HK-2 (cell line): ENCODE data around the gene PCNX2.
"Not testable (repeated sequence)": the region's sequence is repeated elsewhere in the genome, so short reads cannot be mapped to it uniquely, and the experiment has no call there.

Experiments used
- DNase-seq: peaks from one replicate; pipeline ENCODE4 v3.0.0-alpha.2; 2018; ENCODE audit not compliant: unreplicated experiment

Gene PCNX2

DNA sequence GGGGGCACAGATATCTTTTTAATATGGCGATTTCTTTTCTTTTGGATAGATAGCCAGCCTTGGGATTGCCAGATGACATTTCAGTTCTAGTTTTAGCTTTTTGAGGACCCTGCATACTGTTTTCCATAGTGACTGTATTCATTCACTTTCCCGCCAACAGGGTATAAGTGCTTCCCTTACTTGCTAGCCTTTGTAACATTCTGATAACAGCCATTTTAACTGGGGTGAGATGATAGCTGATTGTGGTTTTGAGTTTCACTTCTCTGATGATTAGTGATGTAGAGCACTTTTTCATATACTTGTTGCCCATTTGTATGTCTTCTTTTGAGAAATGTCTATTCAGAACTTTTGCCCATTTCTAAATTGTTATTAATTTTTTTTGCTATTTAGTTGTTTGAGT lies 193.2 kb downstream of the PCNX2 start:
- DNase-seq: no peak

DNA sequence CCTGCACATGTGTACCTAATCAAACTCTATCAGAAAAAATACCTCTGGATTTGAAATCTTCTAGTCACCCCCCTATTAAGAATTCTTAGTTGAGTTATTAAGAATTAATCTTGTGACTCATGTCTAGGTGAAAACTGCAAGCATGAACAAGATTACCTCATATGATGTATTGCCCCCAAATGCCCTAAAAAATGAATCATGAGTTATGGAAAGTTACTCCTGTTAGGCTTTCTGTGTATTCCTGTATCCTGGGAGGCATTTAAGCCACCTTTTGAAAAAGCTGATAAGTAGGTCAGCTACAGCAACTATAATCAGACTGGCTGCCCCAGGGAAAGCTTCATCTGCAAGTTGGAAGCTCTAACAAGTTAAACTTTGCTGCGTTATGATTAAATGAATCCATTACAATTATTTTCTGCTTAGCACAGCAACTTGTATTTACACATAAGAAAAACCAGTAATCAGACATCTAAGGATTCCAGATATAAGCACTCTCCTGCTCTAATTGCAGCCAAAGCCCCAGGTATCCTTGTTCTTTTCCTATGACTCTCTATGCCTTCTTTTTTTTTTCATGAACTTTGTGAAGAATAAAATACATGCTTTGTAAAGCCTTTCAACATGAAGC lies 197.5 kb downstream of the PCNX2 start:
- DNase-seq: no peak

DNA sequence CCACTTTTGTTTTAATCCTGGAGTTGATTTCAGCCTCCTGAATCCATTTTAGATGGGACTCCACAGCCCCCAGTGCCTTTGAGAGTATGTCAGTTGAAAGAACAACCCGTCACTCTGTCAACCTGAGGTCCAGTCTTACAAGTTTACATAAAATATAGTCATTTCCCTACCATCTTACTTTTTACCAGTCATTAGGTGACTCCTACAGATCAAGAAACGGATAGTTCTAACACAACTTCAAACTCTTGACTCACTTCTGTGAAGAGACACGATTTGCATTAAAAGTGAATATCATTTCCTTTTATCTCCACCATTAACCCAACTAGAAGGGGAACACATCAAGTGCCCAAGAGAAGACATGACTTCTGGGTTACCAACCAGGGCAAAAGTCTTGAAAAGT lies 198.0 kb downstream of the PCNX2 start:
- no peak for DNase-seq

DNA sequence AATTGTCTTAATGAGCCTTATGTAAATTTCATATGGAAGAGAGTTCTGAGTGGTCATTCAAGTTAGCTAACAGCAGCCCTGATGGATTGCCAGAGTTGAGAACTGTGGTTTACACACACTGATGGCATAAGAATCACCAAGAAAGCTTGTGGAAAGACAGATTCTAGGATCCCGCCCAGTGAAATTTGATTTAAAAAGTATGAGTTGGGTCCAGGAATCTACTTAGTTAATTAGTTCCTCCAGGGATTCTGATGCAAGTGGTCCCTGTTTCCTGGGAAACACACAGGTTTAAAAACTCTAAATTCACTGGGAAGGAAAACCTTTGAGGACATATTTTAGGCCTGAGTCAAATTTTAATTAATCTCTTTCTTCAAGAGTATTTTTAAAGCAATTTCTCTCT lies 200.8 kb downstream of the PCNX2 start:
- no peak for DNase-seq

DNA sequence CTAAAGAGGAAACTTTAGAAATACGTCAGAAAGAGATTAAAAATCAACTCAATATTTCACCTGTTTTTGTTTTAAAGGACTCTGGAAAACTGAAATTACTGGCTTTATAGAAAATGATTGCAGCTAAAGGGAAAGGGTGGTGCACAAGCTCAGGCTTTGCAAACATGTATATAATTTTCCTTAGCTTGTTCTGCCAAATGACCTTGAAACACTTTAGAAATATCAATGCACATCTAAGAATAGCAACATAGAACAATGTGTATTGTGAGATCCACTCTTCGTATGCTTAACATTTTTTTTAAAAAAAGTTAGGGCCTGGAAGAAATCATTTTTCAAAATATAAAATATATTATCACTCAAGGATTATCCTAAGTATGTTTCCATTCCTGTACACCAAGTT lies 201.3 kb downstream of the PCNX2 start:
- DNase-seq: no peak

DNA sequence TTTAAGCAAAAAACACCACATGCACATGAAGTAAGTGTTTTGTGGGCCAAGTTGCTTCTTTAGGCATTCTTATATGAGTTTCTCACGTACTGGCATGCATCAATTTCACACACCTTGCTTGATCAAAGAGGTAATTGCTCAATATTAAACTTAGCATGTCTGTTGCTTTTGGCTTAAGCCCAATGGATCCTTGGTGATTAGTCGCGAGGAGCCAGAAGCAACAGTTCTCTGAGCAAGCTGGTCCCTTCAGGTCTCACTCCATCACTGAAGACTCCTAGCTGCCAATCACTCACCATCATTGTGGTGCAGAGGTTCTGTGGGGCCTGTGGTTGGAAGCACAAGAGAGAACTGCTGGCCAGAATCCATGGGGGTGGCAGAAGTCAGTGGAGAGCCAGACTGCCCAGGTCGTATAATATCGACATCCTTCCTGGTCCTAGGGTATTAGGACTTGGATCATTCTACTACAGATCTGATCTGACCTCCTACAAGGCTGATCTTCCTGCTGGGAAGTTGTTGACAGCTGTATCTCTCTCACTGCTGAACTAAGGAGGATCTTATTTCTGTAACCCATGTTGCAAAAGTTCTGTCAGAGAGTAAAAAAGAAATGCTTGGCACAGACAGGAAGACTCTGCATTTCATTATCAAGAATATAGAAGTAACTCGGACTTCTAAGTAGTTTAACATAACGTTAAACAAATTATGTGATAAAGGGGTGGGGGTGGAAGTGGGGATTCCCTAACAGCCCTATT lies 204.6 kb downstream of the PCNX2 start:
- no peak for DNase-seq

DNA sequence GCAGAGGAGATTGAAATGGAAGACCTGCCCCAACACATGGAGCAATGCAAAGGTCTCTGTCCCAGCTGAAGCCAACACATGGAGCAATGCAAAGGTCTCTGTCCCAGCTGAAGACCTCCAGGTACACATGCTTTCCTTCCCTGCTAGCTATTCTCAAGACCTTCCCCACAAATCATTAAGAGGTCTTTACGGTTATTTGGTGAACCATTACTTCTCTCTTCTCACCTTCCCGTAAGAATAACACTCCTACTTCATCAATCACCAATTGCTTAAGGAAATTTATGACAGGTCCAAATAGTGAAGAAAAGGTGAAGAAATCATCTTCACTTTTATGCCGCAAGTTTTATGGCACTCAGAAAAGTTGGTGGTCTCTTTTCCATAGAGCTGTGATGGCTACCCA lies 206.3 kb downstream of the PCNX2 start:
- DNase-seq: no peak

DNA sequence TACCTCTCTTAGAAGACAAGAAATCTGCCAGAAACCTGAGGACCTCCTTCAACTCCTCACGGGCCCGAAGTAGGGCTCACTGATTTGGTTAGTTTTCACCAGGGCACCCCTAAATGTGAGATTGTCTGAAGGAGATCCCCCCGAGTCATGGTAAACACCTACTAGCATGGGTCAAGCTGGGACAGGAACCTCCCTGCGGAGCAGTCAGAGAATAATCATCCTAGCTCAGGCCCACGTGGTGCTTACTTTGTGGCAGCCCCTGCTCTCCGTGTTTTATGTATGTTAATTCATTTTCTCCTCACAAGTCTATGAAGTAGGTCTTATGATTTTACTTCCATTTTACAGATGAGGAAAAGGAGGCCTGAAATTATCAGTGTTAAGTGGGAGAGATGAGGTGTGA lies 206.9 kb downstream of the PCNX2 start:
- DNase-seq: no peak

DNA sequence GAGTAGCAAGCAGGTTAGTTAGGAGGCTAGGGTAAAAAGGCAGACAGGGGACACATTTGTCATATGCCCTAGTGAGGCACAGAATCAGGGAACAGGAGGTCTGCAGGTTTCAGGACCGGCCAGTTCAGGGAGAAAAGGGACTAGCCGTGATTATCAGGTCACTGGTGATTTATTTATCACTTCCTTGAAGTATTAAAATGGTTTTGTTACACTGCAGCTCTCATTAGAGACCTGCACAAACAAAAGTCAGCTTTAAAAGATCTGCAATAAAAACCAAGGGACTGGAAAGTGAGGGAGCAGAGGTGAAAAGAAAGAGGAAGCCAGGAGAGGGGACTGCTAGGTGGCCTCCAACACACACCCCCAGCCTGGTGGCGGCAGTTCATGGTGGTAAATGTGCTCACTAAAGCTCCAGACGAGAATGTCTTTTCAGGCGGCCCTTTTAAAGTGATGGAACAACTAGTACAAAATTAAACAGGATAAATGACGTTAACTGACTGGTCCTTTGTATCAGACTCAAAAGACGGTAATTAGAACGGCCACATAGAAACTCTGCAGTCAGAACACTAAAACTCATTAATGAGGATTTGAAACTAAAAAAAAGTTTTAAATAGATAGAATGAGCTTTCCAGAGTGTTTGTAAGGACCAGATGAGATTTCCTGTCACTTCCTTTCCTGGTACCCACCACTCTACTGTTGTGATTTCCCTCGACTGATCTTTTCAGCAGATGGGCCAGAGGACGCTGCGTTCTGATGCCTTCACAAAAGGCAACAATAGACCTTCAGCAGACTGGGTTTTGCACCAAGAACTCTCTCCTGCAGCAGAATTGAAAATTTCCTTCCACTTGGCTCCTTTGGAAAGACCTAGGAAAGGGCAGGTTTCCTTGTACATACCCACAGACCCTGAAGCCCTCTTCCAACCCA lies 208.3 kb downstream of the PCNX2 start:
- no peak for DNase-seq

DNA sequence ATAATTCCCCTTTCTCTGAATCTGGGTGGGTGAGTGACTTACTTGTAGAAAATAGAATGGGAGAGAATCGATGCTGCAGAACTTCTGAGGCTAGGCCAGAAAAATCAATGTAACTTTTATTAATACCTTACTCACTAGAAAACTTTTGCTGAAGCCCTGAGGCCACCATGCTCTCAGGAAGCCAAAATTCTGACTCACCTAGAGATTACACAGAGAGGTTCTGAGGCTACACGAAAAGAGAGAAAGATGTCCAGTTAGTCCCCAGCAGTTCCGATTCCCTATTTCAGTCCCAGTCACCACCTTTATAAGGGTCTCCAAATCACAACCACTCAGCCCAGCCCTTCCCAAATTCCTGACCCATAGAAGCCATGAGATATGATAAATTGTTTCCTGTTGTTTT lies 210.0 kb downstream of the PCNX2 start:
- no peak for DNase-seq

DNA sequence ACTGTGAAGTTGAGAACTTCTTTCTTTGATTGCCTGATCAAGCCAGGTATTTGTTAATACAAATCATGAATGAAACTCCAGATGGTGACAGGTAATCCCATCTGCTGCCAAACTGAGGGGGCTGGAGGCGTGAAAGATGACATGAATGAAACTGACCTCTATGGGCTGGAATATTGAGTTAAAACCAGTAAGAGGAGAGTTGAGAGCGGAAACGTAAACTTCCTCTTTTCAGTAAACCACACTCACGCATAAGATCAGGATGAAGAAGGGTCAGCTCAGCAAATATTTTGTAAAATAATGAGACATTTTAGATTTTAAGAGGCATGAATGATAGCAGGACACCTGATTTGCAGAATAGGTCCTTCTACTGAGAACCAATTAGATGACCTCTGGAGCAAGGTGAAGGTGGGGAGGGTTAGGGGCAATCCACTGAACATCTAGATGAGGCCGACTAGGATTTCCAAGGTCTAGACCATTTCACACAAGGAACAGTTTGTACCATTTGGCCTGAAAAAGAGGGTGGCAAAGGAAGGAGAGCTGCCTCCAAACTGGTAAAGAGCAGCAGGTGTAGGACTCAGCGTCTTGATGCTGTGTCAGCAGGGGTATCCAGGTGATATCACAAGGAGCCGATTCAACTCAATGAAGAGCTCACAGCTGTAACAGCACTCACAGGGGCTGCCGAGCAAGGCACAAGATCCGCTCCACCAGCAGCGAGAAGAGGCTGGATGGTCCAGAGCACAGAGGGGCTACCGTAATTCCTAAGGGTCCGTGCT lies 212.6 kb downstream of the PCNX2 start:
- DNase-seq: no peak

DNA sequence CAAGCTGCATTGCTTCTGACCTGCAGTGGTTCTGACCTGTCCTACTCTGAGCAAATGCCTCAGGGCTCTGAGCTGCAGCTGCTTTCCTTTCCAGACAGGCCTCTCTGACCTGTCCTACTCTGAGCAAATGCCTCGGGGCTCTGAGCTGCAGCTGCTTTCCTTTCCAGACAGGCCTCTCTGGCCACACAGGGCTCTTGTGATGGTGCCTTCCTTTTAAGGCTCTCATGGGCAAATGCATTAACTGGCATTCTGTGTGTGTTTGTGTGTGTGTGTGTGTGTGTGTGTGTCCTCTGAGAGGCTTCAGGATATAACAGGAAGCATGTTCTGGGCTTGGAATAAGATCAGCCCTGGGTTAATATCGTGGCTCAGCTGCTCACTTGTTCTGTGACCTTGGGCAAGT lies 213.8 kb downstream of the PCNX2 start:
- no peak for DNase-seq

DNA sequence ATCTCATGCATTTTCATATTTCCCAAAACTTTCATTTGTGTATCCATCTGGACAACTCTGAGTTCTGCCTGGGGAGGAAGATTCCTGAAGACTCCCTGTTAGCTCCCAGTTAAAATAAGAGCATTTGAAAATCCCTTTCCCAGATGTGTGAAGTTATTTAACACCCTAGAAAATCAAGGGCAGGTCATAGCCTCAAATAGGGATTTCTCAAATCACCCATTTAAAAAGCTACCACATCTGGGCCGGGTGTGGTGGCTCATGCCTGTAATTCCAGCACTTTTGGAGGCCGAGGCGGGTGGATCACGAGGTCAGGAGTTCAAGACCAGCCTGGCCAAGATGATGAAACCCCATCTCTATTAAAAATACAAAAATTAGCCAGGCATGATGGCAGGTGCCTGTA lies 214.7 kb downstream of the PCNX2 start:
- DNase-seq: not testable (repeated sequence)

DNA sequence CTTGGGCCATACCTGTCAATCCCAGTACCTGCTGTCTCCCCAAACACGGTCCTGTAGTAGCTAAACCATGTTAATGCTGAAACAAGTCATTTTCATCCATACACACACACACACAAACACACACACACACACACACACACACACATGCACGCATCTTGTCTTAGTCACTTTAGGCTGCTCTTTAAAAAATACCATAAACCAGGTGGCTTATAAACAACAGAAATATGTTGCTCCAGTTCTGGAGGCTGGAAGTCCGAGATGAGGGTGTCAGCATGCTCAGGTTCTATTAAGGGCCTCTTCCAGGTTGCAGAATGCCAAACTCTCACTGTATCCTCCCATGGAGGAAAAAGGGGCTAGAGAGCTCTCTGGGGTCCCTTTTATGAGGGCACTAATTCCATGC lies 215.2 kb downstream of the PCNX2 start:
- DNase-seq: no peak

DNA sequence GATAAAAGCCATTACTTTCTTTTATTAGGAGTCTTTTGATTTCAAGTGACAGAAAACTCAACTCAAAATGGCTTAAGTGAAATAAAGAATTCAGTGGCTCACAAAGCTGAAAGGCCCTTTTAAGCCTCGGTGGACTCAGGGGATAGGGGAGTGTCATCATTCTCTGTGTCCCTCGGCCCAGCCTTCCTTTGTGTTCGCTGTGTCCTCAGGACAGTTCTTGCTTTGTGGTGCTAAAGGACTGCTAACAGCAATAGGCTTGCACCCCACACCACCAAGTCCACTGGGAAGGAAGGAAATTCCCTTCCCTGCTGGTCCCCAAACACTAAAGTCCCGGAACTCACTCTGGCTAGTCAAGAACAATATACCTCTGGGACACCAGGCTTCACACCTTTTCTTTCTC lies 216.0 kb downstream of the PCNX2 start:
- DNase-seq: no peak

DNA sequence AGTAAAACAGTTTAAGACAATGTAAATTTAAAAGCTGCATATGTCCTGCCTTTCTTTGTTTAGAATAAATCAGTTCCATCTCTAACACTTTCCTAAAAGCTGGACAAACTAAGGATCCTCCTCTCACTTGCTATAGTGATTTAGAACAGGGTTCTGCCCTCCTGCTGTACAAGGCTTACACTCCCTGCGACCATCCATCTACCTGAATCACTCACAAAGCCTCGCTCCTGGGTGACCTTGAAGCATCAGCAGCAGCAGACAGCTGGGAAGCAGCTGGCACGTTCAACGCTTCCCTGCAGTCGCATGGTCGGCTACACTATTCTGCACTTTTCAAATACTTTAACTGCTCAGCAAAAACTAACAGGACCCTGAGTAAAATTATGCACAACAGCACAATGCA lies 217.1 kb downstream of the PCNX2 start:
- DNase-seq: no peak

DNA sequence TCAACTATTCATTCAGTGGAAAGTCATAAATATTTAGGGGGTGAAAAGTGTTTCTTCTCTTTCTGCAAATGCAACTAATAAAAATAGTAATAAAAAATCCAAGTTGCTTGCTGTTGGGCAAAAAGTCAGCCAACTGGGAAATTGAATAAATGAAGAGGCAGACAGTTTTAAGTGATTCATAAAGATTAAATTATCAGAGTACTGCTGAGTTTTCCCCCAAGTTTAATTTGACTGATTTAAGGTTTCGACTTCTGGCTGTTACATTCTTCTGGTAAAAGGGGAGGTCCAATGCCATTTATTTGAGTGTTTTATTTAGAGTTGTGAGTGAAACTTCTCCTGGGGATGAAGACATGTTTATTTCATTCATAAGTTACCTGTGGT lies 219.6 kb downstream of the PCNX2 start:
- no peak for DNase-seq

DNA sequence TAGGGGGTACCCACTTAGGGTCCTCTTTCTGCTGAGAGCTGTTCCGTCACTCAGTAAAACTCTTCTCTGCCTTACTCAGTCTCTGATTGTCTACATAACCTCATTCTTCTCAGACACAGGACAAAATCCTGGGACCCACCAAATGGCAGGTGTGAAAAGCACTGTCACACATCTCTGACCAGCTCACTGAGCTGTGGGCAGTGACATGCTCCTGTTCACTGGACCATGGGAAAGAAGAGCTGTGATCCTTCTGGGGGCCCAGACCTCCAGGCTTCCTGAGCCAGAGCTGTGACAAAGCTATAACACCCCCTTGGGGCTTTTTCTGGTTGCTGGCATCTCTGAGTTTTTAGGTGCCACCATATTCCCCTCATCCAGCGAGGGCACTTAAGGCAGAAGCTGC lies 229.4 kb downstream of the PCNX2 start:
- no peak for DNase-seq

DNA sequence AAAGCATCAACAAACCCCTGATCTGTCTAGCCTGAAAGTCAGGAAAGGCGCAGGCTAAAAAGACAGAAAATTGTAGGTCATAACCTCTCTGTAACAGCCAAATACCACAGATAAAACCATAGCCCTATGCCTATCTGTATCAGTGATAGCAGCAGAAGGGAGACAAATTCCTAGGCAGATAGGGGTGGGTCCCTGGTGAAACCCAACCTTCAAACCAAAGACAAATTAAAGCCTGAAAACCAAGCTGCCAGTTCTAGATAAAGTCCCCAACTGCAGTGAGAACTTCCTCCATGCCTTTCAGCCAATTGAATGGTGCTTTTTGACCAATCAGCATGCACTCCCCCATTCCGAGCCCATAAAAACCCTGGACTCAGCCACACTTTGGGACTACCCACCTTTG lies 229.8 kb downstream of the PCNX2 start:
- no peak for DNase-seq

DNA sequence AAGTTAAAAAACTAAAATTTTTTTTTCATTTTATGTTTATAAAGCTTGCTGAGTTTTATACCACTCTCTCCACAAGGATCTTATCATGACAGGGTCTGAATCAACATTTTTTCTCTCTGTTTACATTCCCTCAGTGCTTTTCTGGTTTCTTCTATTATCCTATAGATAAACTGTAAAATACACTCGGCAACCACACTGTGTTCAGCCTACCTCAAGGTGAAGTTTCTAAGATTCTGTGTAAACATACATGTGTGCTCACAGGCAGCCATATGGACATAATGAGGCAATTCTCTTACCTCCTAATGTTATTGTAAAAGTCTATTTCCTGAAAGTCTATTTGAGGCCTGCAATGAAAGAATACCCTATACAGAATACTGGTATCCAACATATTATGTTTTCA lies 230.5 kb downstream of the PCNX2 start:
- no peak for DNase-seq

DNA sequence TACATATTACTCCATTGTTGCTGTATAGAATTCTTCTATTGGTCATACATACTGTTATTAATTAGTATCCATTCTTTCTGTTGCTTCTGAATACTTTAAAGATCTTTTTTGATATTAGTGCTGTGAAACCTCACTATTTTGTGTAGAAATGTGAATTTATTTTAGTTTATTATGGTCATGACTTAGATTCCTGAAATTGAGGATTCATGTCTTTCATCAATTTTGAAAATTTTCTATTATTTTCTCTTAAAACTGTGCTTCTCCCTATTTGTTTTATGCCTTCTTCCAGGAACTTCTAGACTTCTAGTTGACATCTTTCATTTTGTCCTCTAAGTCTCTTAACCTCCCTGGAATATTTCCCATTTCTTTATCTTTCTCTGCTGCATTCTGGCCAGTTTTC lies 232.1 kb downstream of the PCNX2 start:
- DNase-seq: no peak

DNA sequence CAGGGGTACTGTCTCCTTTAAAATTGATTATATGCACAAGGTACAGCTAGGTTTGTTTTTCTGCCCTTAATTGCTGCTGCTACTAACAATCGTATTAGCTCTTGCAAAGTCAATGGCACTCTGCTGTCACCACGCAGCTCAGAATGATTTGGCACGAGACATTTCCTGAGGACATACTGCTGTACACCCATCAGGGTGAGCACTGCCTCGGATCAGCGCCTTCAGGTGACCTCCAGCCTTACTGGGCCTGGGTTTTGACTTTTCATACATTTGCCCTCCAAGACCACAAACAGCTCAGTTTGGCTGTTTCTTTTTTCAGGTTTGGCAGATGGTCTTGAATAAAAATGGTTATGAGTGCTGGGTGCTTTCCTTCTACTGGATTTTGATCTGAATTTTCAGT lies 234.3 kb downstream of the PCNX2 start:
- DNase-seq: no peak
